Gastrocnemius medialis (tissue), 4 donors: ENCODE results near the gene TFEC. TPM values are rescaled to one million over a fixed set of nuclear protein-coding genes. Genes with fewer than 3 reads are reported as not detected.

Source experiments
- ATAC-seq, 2 donors: fragments of 150-250 bp; one replicate each; pipeline ENCODE4 v1.9.1; 2016
- DNase-seq, 2 donors: peaks; one replicate each; pipeline ENCODE4 v3.0.0-alpha.2; 2019
- H3K27ac ChIP-seq, 4 donors: fragments of 200-600 bp; sonication (generic); 1 replicate in 1 of 4; 2 replicates in 3 of 4; pipeline ENCODE4 v1.5.1; 2016 to 2018; ENCODE audit warnings: mild to moderate bottlenecking in 2 of 4, moderate library complexity in 1 of 4
- H3K27me3 ChIP-seq, 3 donors: fragments of 200-600 bp; sonication (generic) in 2 of 3; 1 replicate in 1 of 3; 2 replicates in 2 of 3; pipeline versions ENCODE4 v1.5.1 to v1.6.0; 2016 to 2019; ENCODE audit warnings: mild to moderate bottlenecking in 1 of 3, moderate library complexity in 1 of 3
- H3K36me3 ChIP-seq, 2 donors: fragments of 200-600 bp; sonication (generic) in 1 of 2; one replicate each; pipeline ENCODE4 v1.5.1; 2017 to 2018
- H3K4me1 ChIP-seq, 2 donors: fragments of 200-600 bp; sonication (generic) in 1 of 2; one replicate each; pipeline ENCODE4 v1.5.1; 2016 to 2017; ENCODE audit warnings: mild to moderate bottlenecking in 2 of 2
- H3K4me3 ChIP-seq, 4 donors: fragments of 200-600 bp; sonication (generic) in 3 of 4; 1 replicate in 1 of 4; 2 replicates in 3 of 4; pipeline ENCODE4 v1.5.1; 2016 to 2019; ENCODE audit warnings: mild to moderate bottlenecking in 2 of 4
- H3K9me3 ChIP-seq, 3 donors: fragments of 200-600 bp; sonication (generic) in 2 of 3; 1 replicate in 1 of 3; 2 replicates in 2 of 3; pipeline ENCODE4 v1.5.1; 2016 to 2019
- POLR2A ChIP-seq, 2 donors: fragments of 450-650 bp; IDR thresholded peaks; one replicate each; pipeline ENCODE4 v1.6.1; 2017; ENCODE audit warnings: antibody characterized with exemption in 2 of 2, mild to moderate bottlenecking in 2 of 2, moderate library complexity in 2 of 2
- in situ Hi-C, 4 donors: fragments of 200-750 bp; cut with MboI; loops; one replicate each; pipeline versions ENCODE4 v1.15.0 to v1.8.0; 2017; ENCODE audit warnings: low sequenced_read_pairs in 4 of 4
- intact Hi-C: fragments of 100-400 bp; cut with DNase I; formaldehyde crosslinking; loops from one replicate; pipeline ENCODE4 v1.15.1; 2023; ENCODE audit warnings: low total_unique reads
- total RNA-seq, 4 donors: library from RNA; depleted of rRNA; stranded (reverse); fragments of >200 nt; gene quantifications; one replicate each; pipeline versions ENCODE4 v1.1.0 to v1.2.3, GENCODE V29; 2016
- TF ChIP-seq, protein P1 (sequence below), 5 experiments: fragments of 450-650 bp in 3 of 5; fragments of 200-600 bp in 2 of 5; sonication (generic) in 2 of 5; IDR thresholded peaks in 4 of 5; conservative IDR thresholded peaks in 1 of 5; 1 replicate in 4 of 5; 2 replicates in 1 of 5; pipeline ENCODE4 v1.5.1; 2016 to 2019; ENCODE audit warnings: antibody characterized with exemption in 5 of 5, mild to moderate bottlenecking in 3 of 5, moderate library complexity in 3 of 5

TFEC gene
- total RNA-seq, 4 donors from 2014 or later: 0.17 to 0.91 (median 0.72) TPM

DNA sequence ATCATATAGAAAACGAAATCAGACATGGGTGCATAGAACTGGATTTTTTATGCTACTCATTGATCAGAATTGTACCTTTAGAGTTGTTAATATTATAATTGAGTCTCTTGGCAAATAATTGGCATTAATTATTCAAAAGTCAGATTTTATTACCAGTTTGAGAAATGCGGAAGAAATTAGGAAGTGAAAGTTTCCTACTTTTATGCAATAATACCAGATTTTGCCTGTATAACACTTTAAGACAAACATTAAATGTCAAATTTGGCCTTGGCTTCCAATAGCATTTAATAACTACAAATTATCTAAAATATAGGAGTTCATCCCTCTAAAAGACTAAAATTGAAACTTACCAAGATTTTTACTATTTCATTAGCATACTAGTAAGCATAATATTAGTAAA is 6.8 kb upstream of the TFEC start:
- Histone ChIP-seq H3K36me3 (no peaks in the 10 kb centered on the region), H3K4me3 (no peak overlapping the region), H3K4me1 (no peaks in the 10 kb centered on the region), H3K27me3 (no peaks in the 10 kb centered on the region), H3K27ac (no peak overlapping the region), H3K9me3 (no peaks in the 10 kb centered on the region)
- ATAC-seq (no peak), DNase-seq (no peak)
- intact Hi-C loops: no loop called here
- no peak for TF ChIP-seq POLR2A (IDR thresholded peaks at IDR 0.05)
- TF ChIP-seq, protein P1, sequence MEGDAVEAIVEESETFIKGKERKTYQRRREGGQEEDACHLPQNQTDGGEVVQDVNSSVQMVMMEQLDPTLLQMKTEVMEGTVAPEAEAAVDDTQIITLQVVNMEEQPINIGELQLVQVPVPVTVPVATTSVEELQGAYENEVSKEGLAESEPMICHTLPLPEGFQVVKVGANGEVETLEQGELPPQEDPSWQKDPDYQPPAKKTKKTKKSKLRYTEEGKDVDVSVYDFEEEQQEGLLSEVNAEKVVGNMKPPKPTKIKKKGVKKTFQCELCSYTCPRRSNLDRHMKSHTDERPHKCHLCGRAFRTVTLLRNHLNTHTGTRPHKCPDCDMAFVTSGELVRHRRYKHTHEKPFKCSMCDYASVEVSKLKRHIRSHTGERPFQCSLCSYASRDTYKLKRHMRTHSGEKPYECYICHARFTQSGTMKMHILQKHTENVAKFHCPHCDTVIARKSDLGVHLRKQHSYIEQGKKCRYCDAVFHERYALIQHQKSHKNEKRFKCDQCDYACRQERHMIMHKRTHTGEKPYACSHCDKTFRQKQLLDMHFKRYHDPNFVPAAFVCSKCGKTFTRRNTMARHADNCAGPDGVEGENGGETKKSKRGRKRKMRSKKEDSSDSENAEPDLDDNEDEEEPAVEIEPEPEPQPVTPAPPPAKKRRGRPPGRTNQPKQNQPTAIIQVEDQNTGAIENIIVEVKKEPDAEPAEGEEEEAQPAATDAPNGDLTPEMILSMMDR (IDR thresholded peaks at IDR 0.05 in 4 of 5, conservative IDR thresholded peaks at IDR 0.05 in 1 of 5): no peak
- in situ Hi-C loops: no loop called here

- Histone ChIP-seq H3K4me3 (no peak overlapping the region), H3K27ac (no peak overlapping the region), H3K36me3 (no peaks in the 10 kb centered on the region), H3K4me1 (no peaks in the 10 kb centered on the region), H3K9me3 (no peaks in the 10 kb centered on the region), H3K27me3 (no peaks in the 10 kb centered on the region)
- TF ChIP-seq, protein P1 (IDR thresholded peaks at IDR 0.05 in 4 of 5, conservative IDR thresholded peaks at IDR 0.05 in 1 of 5): no peak
- intact Hi-C loops (no loop called here), in situ Hi-C loops (no loop called here)
- no peak for DNase-seq
- ATAC-seq: no peak
Measured at GRCh38 chr7:116034411-116034810, 3.8 kb upstream of the TFEC start.

DNA sequence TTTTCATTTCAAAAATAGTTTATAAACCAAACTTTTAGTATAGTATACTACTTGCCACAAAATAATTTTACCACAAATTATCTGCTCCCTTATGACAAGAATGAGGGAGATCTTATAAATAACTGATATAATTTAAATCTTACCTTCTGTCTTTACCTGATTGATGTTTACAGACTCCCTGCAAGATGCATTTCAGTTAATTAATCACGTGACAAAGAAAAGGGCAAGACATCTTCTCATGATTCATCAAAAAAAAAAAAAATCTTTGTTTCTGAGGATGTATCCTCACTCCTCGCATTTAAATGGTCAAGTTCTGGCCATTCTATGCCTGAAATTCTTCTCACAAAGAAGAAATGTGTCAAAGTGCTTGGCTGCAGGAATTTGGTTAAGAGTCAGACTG is 2.3 kb upstream of the TFEC start:
- in situ Hi-C loops (no loop called here), intact Hi-C loops (no loop called here)
- Histone ChIP-seq H3K4me1 (no peaks in the 10 kb centered on the region), H3K36me3 (no peaks in the 10 kb centered on the region), H3K27me3 (no peaks in the 10 kb centered on the region), H3K9me3 (no peaks in the 10 kb centered on the region), H3K27ac (no peak overlapping the region), H3K4me3 (no peak overlapping the region)
- ATAC-seq: no peak
- DNase-seq: no peak
- TF ChIP-seq, protein P1 (IDR thresholded peaks at IDR 0.05 in 4 of 5, conservative IDR thresholded peaks at IDR 0.05 in 1 of 5): no peak
- TF ChIP-seq POLR2A (IDR thresholded peaks at IDR 0.05): no peak

DNA sequence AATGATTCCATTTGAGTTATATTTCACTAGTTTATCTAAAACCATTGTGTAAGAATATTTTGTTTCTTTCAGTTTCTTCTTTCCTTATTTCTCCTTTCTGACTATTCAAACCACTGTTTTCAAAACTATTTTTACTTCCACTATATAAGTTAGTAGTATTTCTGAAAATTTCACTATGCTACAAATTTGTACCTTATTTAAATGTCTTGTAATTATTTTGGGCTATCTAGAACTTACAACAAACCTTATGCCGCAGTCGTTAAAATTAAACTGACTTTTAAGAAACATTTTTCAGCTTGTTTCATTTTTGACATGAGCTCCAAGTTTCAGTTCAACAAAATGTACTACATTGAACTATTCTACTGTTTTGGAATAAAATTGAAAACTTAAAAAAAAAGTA is 1.8 kb downstream of the TFEC start:
- H3K27me3 ChIP-seq: no peaks in the 10 kb centered on the region
- no peaks in the 10 kb centered on the region for H3K36me3 ChIP-seq
- ATAC-seq: no peak
- H3K4me3 ChIP-seq: no peak overlapping the region
- H3K4me1 ChIP-seq: no peaks in the 10 kb centered on the region
- intact Hi-C loops (no loop called here), in situ Hi-C loops (no loop called here)
- no peak overlapping the region for H3K27ac ChIP-seq
- TF ChIP-seq, protein P1 (IDR thresholded peaks at IDR 0.05 in 4 of 5, conservative IDR thresholded peaks at IDR 0.05 in 1 of 5): no peak
- TF ChIP-seq POLR2A (IDR thresholded peaks at IDR 0.05): no peak
- no peak for DNase-seq
- H3K9me3 ChIP-seq: no peaks in the 10 kb centered on the region

DNA sequence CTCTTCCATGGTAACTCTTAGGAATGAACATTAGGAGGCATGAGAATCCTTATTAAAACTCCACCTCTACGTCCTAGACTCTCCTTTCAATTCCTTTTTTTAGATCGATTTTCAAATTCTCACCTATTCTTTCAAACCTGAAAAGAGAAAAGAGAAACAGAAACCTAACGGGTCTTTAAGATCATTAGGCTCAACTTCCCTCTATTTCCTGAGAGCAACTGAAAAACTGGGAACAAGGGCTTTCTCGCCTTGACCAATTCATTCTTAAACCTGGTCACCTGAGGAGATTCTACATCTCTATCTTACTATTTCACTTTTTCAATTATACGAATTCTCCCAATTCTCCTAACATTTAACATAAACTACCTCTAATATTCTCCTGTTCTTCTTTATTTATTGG is 2.8 kb downstream of the TFEC start:
- Histone ChIP-seq H3K4me3 (no peak overlapping the region), H3K36me3 (no peaks in the 10 kb centered on the region), H3K27ac (no peak overlapping the region), H3K9me3 (no peaks in the 10 kb centered on the region), H3K27me3 (no peaks in the 10 kb centered on the region), H3K4me1 (no peaks in the 10 kb centered on the region)
- no peak for TF ChIP-seq POLR2A (IDR thresholded peaks at IDR 0.05)
- TF ChIP-seq, protein P1 (IDR thresholded peaks at IDR 0.05 in 4 of 5, conservative IDR thresholded peaks at IDR 0.05 in 1 of 5): no peak
- in situ Hi-C loops (no loop called here), intact Hi-C loops (no loop called here)
- ATAC-seq (no peak), DNase-seq (no peak)
